GM15510 (cell line): ENCODE measurements around the gene GOLM1.
A peak's percentile ranks its signal among the peaks of the same experiment; 100 is the strongest.

Source experiments
- POLR2A ChIP-seq: IDR thresholded peaks from 3 replicates; pipeline ENCODE4 v1.6.1; 2011; ENCODE audit warnings: borderline replicate concordance; ENCODE audit not compliant: insufficient read length; ENCODE audit errors: extremely low read depth

Gene GOLM1, protein sequence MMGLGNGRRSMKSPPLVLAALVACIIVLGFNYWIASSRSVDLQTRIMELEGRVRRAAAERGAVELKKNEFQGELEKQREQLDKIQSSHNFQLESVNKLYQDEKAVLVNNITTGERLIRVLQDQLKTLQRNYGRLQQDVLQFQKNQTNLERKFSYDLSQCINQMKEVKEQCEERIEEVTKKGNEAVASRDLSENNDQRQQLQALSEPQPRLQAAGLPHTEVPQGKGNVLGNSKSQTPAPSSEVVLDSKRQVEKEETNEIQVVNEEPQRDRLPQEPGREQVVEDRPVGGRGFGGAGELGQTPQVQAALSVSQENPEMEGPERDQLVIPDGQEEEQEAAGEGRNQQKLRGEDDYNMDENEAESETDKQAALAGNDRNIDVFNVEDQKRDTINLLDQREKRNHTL

DNA sequence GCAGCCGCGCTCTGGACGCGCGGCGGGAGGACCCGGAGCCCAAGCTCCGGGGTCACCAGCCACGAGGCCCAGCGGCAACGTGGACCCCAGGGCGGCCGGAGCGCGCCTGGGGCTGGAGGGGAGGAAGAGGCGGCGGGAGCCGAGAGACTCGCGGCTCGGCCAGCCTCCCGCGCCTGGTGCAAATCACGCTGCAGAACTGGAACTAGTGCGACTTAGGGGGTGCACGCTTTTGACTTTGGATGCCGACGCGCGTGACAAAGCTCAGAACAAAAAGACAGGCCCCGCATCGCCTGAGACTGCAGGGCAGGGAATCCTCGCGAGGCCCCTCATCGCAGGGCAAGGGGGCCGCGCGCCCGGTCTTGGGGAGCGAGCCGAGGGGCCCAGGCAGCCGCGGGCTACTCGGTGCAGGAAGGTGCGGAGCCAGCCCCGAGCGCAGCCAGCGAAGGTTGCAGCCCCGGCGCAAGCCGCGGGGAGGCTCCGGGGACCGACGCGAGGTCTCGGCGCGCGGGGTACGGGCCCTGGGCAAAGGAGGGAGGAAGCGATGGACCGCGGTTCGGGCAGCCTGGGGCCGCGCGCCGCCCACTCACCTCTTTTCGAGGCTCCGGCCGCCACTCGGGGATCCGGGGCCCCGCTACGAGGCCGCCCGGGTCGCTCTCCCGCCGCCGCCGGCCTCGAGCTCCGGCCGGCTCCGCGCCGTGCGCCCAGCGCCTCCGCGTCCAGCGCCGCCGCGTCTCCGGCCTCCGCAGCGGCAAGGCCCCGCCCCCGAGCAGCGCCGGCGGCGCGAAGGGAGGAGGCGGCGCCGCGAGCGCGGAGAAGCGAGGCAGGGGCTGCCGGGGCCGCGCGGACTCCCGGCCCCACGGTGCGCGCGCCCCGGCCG, at the start of gene GOLM1:
Gene GOLM1, minus strand, starts transcription at position 735 of the 877 bp plus-strand sequence. CDS start 20,238 bp downstream, outside the sequence.
- TF ChIP-seq POLR2A = peak; percentile 46

GRCh38 chr9:86142973-86143372, 43.6 kb upstream of the GOLM1 start:
- no peak for TF ChIP-seq POLR2A

DNA sequence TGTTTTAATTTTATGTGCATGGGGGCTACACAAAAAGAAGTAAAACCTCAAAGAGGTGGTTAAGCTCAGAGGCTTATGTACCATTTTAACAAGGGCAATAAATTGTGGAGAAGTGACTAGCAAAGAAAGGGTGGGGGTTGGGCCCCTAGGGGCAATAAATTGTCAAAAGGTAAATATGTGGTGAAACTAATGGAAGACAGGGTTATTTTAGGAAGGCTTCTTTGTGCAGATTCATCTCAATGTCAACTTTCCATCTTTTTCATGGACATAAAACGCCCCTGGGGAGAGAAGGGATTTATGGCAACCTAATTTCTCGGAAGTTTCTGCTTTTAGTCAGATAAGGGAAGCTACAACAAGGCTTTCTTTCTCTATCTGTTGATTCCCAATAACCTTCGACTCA, 42.5 kb upstream of the GOLM1 start:
- TF ChIP-seq POLR2A = no peak

DNA sequence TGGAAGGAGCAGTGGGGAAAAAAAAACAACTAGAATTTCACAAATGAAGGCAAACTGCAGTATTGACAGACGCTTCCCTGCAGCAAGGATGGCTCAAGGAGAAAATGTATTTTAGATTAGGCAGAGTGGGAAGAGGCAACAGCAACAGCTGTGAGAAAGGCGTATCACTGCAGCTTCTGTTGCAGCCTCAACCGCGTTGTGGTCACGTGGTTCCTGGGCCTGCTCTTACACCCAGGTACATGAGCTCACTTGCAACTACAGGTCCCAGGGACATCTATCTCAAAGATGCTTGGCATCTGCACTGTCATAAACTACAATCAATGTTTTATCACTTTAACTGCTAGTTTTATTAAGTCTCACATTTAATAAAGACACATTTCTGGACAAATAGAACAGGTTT, 36.0 kb upstream of the GOLM1 start:
- no peak for TF ChIP-seq POLR2A

DNA sequence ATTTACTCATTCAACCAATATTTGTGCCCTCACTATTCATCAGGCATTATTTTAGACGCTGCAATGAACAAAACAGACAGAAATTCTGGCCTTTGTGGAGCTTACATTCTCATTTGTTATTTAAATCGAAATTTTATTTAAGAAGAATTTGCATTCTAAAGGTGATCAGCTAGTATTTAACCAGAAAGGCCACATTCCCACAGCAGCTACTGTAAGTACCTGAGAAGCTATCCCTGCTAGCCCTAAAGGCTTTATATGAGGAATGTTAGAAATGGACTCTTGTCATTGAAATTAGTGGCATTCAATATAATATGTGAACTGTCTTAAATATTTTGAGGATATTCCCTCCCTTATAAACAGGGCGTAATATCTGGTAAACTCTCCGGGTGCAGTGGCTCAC, 35.0 kb upstream of the GOLM1 start:
- TF ChIP-seq POLR2A = no peak

- no peak for TF ChIP-seq POLR2A
Observed at GRCh38 chr9:86128235-86128822, 29.0 kb upstream of the GOLM1 start.

DNA sequence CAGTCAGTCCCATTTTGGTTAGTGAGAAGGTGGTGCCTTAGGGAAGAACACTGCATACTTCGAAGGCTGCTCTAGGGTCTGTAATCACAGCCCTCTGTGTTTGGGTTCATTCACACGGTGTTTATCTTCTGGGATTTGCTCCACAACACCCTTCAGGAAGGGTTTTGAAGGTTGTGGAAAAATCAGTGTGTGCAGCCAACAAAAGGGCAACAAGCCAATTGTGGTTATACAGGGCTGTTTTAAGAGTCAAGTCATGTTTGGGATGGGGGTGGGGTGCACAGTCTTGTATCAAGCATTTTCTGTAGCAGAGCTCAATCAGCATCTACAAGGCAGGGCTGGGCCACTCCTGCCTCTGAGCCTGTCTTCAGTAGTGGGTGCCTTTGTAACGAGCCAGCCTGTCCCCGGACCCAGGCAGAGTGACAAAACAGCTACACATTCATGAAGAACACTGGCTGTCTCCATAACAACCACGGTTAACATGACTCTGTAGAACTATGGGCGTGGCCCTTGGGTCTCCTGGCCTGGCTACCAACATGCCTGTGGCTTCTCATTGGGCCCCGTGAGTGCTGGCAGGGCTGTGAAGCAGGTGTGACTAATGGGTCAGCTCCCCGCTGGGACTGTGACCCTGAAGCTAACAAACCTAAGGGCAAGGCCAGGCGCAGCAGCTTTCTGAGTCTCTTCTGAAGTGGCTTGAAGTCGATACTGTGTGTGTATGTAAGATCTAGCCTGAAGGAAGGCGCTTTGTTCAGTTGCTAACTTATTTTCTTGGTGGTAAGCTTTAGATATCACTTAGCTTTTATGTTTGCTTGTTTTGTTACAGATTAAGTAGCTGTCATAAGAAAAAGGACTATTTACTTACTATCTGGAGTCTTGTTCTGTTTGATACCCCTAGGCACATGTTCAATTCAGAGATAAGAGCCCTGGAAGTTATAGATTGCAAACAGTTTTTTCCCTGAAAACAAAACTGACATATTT, 27.9 kb upstream of the GOLM1 start:
- no peak for TF ChIP-seq POLR2A

GRCh38 chr9:86122311-86122710, 23.0 kb upstream of the GOLM1 start:
- no peak for TF ChIP-seq POLR2A

GRCh38 chr9:86119457-86119856, 20.1 kb upstream of the GOLM1 start:
- no peak for TF ChIP-seq POLR2A

GRCh38 chr9:86116425-86116824, 17.1 kb upstream of the GOLM1 start:
- TF ChIP-seq POLR2A = no peak

GRCh38 chr9:86115886-86116285, 16.5 kb upstream of the GOLM1 start:
- TF ChIP-seq POLR2A = no peak

DNA sequence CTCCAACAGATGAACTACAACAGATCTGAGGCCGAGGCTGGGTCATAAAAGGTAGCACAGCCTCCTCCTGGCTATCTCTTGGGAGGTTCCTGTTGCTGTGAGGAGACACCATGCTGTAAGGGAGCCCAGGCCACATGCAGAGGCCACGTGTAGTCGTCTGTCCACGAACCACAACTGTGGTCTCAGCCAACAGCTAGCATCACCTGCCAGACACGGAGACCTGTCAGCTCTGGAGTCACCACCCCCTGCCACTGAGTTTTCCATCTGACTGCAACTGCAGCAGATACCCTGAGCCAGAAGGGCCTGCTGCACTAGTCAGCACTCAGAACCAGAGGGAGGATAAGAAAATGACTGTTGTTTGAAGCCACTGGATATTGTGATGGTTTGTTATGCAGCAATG, 12.7 kb upstream of the GOLM1 start:
- no peak for TF ChIP-seq POLR2A

GRCh38 chr9:86102626-86103025, 3.3 kb upstream of the GOLM1 start:
- no peak for TF ChIP-seq POLR2A

DNA sequence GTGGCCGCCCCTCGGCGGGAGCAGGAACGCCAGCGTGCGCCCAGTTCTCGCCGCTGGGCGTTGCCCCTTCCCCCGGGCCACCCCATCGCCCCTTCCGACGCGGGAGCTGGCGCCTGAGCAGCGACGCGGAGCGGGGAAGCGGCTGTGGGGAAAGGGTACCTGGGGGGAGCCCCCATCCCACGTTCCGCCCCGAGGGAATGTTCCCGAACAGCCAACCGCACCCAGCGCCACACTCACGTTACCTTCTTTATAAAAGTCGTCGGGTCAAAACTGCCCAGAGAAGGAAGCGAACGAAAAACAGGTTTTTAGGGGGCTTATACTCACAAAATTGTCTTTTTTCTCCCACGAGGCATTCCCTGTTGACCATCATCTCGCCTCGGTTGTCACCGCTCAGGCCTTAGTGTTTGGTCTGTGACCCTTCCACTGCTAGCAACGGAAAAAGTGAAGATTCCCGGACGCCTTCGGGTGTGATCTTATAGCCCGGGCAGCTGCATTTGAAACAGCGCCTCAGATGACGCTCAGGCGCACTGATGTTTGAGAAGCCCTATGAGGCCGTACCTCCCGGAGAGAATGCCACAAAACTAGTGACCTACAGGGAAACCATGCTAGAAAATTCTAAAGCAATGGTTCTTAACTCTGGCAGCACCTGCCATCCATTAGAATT, 475 bp upstream of the GOLM1 start:
- TF ChIP-seq POLR2A = no peak

GRCh38 chr9:86097510-86098224, 1.7 kb downstream of the GOLM1 start:
- no peak for TF ChIP-seq POLR2A
